ENCODE results near the gene CENPP. TPM values are rescaled to one million over a fixed set of nuclear protein-coding genes. Genes with fewer than 3 reads are reported as not detected.

CENPP gene
- 0.38 and 1.3 TPM in 2 replicates for total RNA-seq

GRCh38 chr9:92325269-92325990 lies at the start of gene CENPP, which contains the start of gene NOL8:
Gene CENPP, plus strand, starts transcription at chr9:92325953.
Gene NOL8, minus strand, starts transcription at chr9:92325350. Its CDS starts 1,189 bp downstream, at chr9:92324161.
- H3K27me3 ChIP-seq (ENCODE audit: control insufficient read depth, insufficient read depth, low read length): no peaks in the 10 kb centered on the region
- H3K4me3 ChIP-seq (ENCODE audit: low read depth, low read length): peak within 1 kb of the TSS; percentile 92
- peaks cover 4% of the 10 kb centered on the region for H3K36me3 ChIP-seq (ENCODE audit: control insufficient read depth, insufficient read depth, low read length)
- TF ChIP-seq, protein P1, sequence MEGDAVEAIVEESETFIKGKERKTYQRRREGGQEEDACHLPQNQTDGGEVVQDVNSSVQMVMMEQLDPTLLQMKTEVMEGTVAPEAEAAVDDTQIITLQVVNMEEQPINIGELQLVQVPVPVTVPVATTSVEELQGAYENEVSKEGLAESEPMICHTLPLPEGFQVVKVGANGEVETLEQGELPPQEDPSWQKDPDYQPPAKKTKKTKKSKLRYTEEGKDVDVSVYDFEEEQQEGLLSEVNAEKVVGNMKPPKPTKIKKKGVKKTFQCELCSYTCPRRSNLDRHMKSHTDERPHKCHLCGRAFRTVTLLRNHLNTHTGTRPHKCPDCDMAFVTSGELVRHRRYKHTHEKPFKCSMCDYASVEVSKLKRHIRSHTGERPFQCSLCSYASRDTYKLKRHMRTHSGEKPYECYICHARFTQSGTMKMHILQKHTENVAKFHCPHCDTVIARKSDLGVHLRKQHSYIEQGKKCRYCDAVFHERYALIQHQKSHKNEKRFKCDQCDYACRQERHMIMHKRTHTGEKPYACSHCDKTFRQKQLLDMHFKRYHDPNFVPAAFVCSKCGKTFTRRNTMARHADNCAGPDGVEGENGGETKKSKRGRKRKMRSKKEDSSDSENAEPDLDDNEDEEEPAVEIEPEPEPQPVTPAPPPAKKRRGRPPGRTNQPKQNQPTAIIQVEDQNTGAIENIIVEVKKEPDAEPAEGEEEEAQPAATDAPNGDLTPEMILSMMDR (IDR thresholded peaks at IDR 0.05; ENCODE audit: insufficient read depth, low read length, severe bottlenecking): no peak
- peak; percentile 78 for DNase-seq (ENCODE audit: low read depth)
- no peak for FAIRE-seq

- TF ChIP-seq, protein P1 (IDR thresholded peaks at IDR 0.05; ENCODE audit: insufficient read depth, low read length, severe bottlenecking): no peak
- no peaks in the 10 kb centered on the region for H3K27me3 ChIP-seq (ENCODE audit: control insufficient read depth, insufficient read depth, low read length)
- DNase-seq (ENCODE audit: low read depth) (no peak), FAIRE-seq (no peak)
- H3K36me3 ChIP-seq (ENCODE audit: control insufficient read depth, insufficient read depth, low read length): peaks cover 33% of the 10 kb centered on the region
- no peak overlapping the region for H3K4me3 ChIP-seq (ENCODE audit: low read depth, low read length)
Measured at GRCh38 chr9:92276331-92277032, 49.3 kb upstream of the CENPP start.

DNA sequence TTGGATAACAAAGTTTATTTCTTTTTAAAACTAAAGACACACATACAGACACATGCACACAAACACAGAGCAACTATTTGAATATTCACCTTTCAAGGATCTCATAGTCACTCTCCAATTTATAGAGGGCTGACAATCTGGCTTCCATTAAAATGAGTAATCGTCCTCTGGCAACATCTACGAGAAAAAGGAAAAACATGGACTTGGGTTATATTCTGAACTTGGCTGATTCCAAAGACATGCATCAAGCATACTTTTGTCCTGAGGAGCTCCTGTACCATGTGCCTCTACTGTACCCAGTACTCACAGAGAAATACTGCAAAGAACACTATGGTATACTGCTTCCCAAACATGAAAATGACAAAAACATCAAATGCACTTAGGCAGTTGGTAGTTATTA lies 47.6 kb upstream of the CENPP start:
- peaks cover 37% of the 10 kb centered on the region for H3K36me3 ChIP-seq (ENCODE audit: control insufficient read depth, insufficient read depth, low read length)
- no peaks in the 10 kb centered on the region for H3K27me3 ChIP-seq (ENCODE audit: control insufficient read depth, insufficient read depth, low read length)
- FAIRE-seq (no peak), DNase-seq (ENCODE audit: low read depth) (no peak)
- no peak overlapping the region for H3K4me3 ChIP-seq (ENCODE audit: low read depth, low read length)
- TF ChIP-seq, protein P1 (IDR thresholded peaks at IDR 0.05; ENCODE audit: insufficient read depth, low read length, severe bottlenecking): no peak

GRCh38 chr9:92279302-92279701 lies 46.5 kb upstream of the CENPP start:
- Histone ChIP-seq H3K36me3 (ENCODE audit: control insufficient read depth, insufficient read depth, low read length) (peaks cover 37% of the 10 kb centered on the region), H3K27me3 (ENCODE audit: control insufficient read depth, insufficient read depth, low read length) (no peaks in the 10 kb centered on the region), H3K4me3 (ENCODE audit: low read depth, low read length) (no peak overlapping the region)
- FAIRE-seq (no peak), DNase-seq (ENCODE audit: low read depth) (no peak)
- TF ChIP-seq, protein P1 (IDR thresholded peaks at IDR 0.05; ENCODE audit: insufficient read depth, low read length, severe bottlenecking): no peak

- Histone ChIP-seq H3K36me3 (ENCODE audit: control insufficient read depth, insufficient read depth, low read length) (peaks cover 12% of the 10 kb centered on the region), H3K4me3 (ENCODE audit: low read depth, low read length) (no peak overlapping the region), H3K27me3 (ENCODE audit: control insufficient read depth, insufficient read depth, low read length) (no peaks in the 10 kb centered on the region)
- TF ChIP-seq, protein P1 (IDR thresholded peaks at IDR 0.05; ENCODE audit: insufficient read depth, low read length, severe bottlenecking): no peak
- DNase-seq (ENCODE audit: low read depth): no peak
- FAIRE-seq: no peak
Measured at GRCh38 chr9:92289708-92290390, 35.9 kb upstream of the CENPP start.

Measured in bronchial epithelial cell (primary cell).